Osteoblast (primary cell): Measurements from ENCODE around the gene EHBP1. TPM values are rescaled to one million over a fixed set of nuclear protein-coding genes. Genes with fewer than 3 reads are reported as not detected.

Source experiments
- DNase-seq: peaks from one replicate; pipeline ENCODE4 v3.0.0; 2011; ENCODE audit warnings: low spot score, mixed read lengths; ENCODE audit not compliant: insufficient read length; ENCODE audit errors: missing footprints
- H2AFZ ChIP-seq: 2 replicates; pipeline ENCODE4 v1.6.0; 2011; ENCODE audit warnings: mild to moderate bottlenecking, low read length
- H3K27ac ChIP-seq: 2 replicates; pipeline ENCODE4 v1.5.1; 2011; ENCODE audit warnings: mild to moderate bottlenecking, low read depth, low read length, moderate library complexity
- H3K27me3 ChIP-seq: 2 replicates; pipeline ENCODE4 v1.6.0; 2012; ENCODE audit warnings: mild to moderate bottlenecking, control low read depth, inconsistent platforms, low read length, moderate library complexity; ENCODE audit not compliant: insufficient read depth
- H3K36me3 ChIP-seq: 2 replicates; pipeline ENCODE4 v1.5.1; 2011; ENCODE audit warnings: mild to moderate bottlenecking, low read length, control low read depth, moderate library complexity; ENCODE audit not compliant: insufficient read depth
- H3K4me1 ChIP-seq: 2 replicates; pipeline ENCODE4 v1.5.1; 2011; ENCODE audit warnings: mild to moderate bottlenecking, low read length, control low read depth, moderate library complexity; ENCODE audit not compliant: insufficient read depth
- H3K4me2 ChIP-seq: 2 replicates; pipeline ENCODE4 v1.6.0; 2011; ENCODE audit warnings: mild to moderate bottlenecking, low read length; ENCODE audit not compliant: insufficient read depth
- H3K4me3 ChIP-seq: fragments of 200-600 bp; sonication (generic); 3 replicates; pipeline ENCODE4 v1.5.1; 2012; ENCODE audit warnings: mild to moderate bottlenecking, low read length, inconsistent platforms; ENCODE audit not compliant: insufficient read depth
- H3K79me2 ChIP-seq: 2 replicates; pipeline ENCODE4 v1.6.0; 2012; ENCODE audit warnings: mild to moderate bottlenecking, low read length, control low read depth, inconsistent platforms; ENCODE audit not compliant: insufficient read depth
- H3K9me3 ChIP-seq: 2 replicates; pipeline ENCODE4 v1.5.1; 2011; ENCODE audit warnings: low read depth, low read length, control low read depth
- H4K20me1 ChIP-seq: 2 replicates; pipeline ENCODE4 v1.6.0; 2012; ENCODE audit warnings: mild to moderate bottlenecking, low read length, control low read depth; ENCODE audit not compliant: insufficient read depth
- small RNA-seq: library from RNA; depleted of rRNA; stranded (forward); fragments of <200 nt; gene quantifications from one replicate; pipeline ENCODE3, GENCODE V24; 2012
- total RNA-seq: library from RNA; depleted of rRNA; stranded (reverse); fragments of >200 nt; gene quantifications from 2 replicates; pipeline ENCODE4 v1.2.3, GENCODE V29; 2012
- TF ChIP-seq, protein P1 (sequence below): IDR thresholded peaks from 2 replicates; pipeline ENCODE4 v1.5.1; 2011; ENCODE audit warnings: mild to moderate bottlenecking, low read depth, low read length, moderate library complexity; ENCODE audit errors: extremely low read depth

The EHBP1 gene
- total RNA-seq, 1 donor, result 96.3 TPM

DNA sequence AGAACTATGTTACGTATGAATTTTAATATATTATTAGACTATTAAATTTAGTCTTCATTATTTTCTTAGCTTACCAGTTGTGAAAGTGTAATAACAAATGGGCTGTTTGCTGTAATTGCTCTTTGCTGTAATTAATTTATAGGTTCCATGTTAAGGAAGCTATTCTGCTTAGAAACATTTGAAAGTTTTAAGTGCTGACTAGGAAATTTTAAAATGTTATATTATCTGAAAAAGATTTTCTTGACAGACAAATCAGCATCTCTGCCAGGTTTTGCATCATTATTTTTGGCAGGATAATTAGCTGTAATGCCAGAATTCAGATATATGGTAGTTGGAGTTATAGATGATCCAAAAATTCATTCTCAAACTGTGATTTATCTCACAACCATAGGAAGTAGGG, 387.3 kb downstream of the EHBP1 start:
- Histone ChIP-seq H3K27me3 (no peaks in the 10 kb centered on the region), H3K4me3 (no peak overlapping the region), H4K20me1 (no peaks in the 10 kb centered on the region), H3K79me2 (no peaks in the 10 kb centered on the region), H3K4me2 (no peak overlapping the region), H2AFZ (no peak overlapping the region), H3K27ac (no peak overlapping the region), H3K9me3 (no peaks in the 10 kb centered on the region), H3K4me1 (no peaks in the 10 kb centered on the region), H3K36me3 (no peaks in the 10 kb centered on the region)
- DNase-seq, result no peak
- TF ChIP-seq, protein P1, sequence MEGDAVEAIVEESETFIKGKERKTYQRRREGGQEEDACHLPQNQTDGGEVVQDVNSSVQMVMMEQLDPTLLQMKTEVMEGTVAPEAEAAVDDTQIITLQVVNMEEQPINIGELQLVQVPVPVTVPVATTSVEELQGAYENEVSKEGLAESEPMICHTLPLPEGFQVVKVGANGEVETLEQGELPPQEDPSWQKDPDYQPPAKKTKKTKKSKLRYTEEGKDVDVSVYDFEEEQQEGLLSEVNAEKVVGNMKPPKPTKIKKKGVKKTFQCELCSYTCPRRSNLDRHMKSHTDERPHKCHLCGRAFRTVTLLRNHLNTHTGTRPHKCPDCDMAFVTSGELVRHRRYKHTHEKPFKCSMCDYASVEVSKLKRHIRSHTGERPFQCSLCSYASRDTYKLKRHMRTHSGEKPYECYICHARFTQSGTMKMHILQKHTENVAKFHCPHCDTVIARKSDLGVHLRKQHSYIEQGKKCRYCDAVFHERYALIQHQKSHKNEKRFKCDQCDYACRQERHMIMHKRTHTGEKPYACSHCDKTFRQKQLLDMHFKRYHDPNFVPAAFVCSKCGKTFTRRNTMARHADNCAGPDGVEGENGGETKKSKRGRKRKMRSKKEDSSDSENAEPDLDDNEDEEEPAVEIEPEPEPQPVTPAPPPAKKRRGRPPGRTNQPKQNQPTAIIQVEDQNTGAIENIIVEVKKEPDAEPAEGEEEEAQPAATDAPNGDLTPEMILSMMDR, result no peak

DNA sequence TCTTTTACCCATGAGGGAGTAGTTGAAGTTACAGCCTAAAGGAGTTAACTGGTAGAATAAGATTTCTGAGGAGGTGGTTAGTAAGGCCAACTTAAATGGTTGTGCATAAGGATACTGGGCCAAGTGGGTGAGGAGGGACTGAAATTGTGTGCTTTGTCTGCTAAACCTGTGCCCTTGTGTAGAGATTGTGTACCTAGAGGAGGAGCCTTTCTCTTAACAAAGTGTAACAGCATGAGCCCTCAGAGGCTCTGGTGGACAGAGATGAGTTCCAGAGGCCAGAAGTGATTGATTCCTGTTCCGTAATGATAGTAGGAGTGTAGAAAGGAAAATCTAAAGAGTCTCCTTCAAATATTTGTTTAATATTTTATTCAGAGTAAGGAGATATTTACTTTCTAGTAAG, 388.0 kb downstream of the EHBP1 start:
- Histone ChIP-seq H2AFZ (no peak overlapping the region), H3K79me2 (no peaks in the 10 kb centered on the region), H3K4me3 (no peak overlapping the region), H3K4me2 (no peak overlapping the region), H4K20me1 (no peaks in the 10 kb centered on the region), H3K27me3 (no peaks in the 10 kb centered on the region), H3K4me1 (no peaks in the 10 kb centered on the region), H3K27ac (no peak overlapping the region), H3K9me3 (no peaks in the 10 kb centered on the region), H3K36me3 (no peaks in the 10 kb centered on the region)
- DNase-seq, result no peak
- TF ChIP-seq, protein P1, result no peak

Small RNA genes lying within 50 kb of the gene (small RNA-seq; reads per million reads assigned to genes)
- not detected for gene RF00019

Other genes with a start within 250 kb of the EHBP1 start
- 2.9 and 3.3 TPM in 2 replicates for gene TMEM17, start 199.5 kb upstream of the EHBP1 start, total RNA-seq